Renal cortical epithelial cell (primary cell): ENCODE results near the gene ARHGAP5. TPM values are rescaled to one million over a fixed set of nuclear protein-coding genes. Genes with fewer than 3 reads are reported as not detected.
A peak's percentile ranks its signal among the peaks of the same experiment; 100 is the strongest.

Source experiments
- DNase-seq: peaks from one replicate; pipeline ENCODE4 v3.0.0-alpha.2; 2011; ENCODE audit warnings: low read depth
- total RNA-seq: library from RNA; depleted of rRNA; stranded (reverse); fragments of >200 nt; gene quantifications from 2 replicates; pipeline ENCODE4 v1.2.3, GENCODE V29; 2014

Gene ARHGAP5
- total RNA-seq, 1 donor from 2014 or later: 235 TPM

- DNase-seq: no peak
Measured at GRCh38 chr14:32171469-32171868, 94.4 kb downstream of the ARHGAP5 start.

- DNase-seq: peak; percentile 60
Measured at GRCh38 chr14:32183151-32184058, 106.3 kb downstream of the ARHGAP5 start.

- no peak for DNase-seq
Measured at GRCh38 chr14:32185097-32185496, 108.0 kb downstream of the ARHGAP5 start.

GRCh38 chr14:32186248-32186647 lies 109.1 kb downstream of the ARHGAP5 start:
- no peak for DNase-seq

GRCh38 chr14:32189811-32190210 lies 112.7 kb downstream of the ARHGAP5 start:
- DNase-seq: no peak

GRCh38 chr14:32190673-32191072 lies 113.6 kb downstream of the ARHGAP5 start:
- no peak for DNase-seq

GRCh38 chr14:32192712-32193373 lies 115.7 kb downstream of the ARHGAP5 start:
- no peak for DNase-seq

GRCh38 chr14:32193532-32193931 lies 116.4 kb downstream of the ARHGAP5 start:
- DNase-seq: no peak

- no peak for DNase-seq
Measured at GRCh38 chr14:32195636-32196035, 118.5 kb downstream of the ARHGAP5 start.

- DNase-seq: no peak
Measured at GRCh38 chr14:32197919-32198318, 120.8 kb downstream of the ARHGAP5 start.

GRCh38 chr14:32200368-32201192 lies 123.5 kb downstream of the ARHGAP5 start:
- no peak for DNase-seq

GRCh38 chr14:32201193-32201815 lies 124.2 kb downstream of the ARHGAP5 start:
- peak; percentile 54 for DNase-seq

GRCh38 chr14:32201816-32202490 lies 124.8 kb downstream of the ARHGAP5 start, which contains the start of gene RNU6-7:
TSS of gene RNU6-7 (plus strand) at chr14:32202045.
- DNase-seq: peak; percentile 19

- no peak for DNase-seq
Measured at GRCh38 chr14:32202491-32202997, 125.4 kb downstream of the ARHGAP5 start.

GRCh38 chr14:32202998-32203882 lies 126.1 kb downstream of the ARHGAP5 start, which contains the start of gene RNU6-8:
TSS of gene RNU6-8 (minus strand) at chr14:32203269.
- DNase-seq: peak; percentile 57

GRCh38 chr14:32203928-32204357 lies 126.8 kb downstream of the ARHGAP5 start:
- DNase-seq: peak; percentile 5

- no peak for DNase-seq
Measured at GRCh38 chr14:32205554-32205953, 128.4 kb downstream of the ARHGAP5 start.

- DNase-seq: no peak
Measured at GRCh38 chr14:32205984-32206383, 128.9 kb downstream of the ARHGAP5 start.

GRCh38 chr14:32206552-32206951 lies 129.4 kb downstream of the ARHGAP5 start:
- DNase-seq: no peak

GRCh38 chr14:32208490-32208889 lies 131.4 kb downstream of the ARHGAP5 start:
- DNase-seq: no peak
